ENCODE results near the gene RASGRP1. TPM values are rescaled to one million over a fixed set of nuclear protein-coding genes. Genes with fewer than 3 reads are reported as not detected.

Gene RASGRP1
- total and polyA plus RNA-seq, 12 donors: 0.13 to 2.8 (median 0.49) TPM

- Histone ChIP-seq H3K36me3 (replicated peaks in 1 of 2) (no peaks in the 10 kb centered on the region), H3K4me1 (replicated peaks in 1 of 2) (no peaks in the 10 kb centered on the region), H3K9me3 (replicated peaks in 1 of 3) (no peaks in the 10 kb centered on the region), H3K27me3 (no peaks in the 10 kb centered on the region), H3K27ac (no peak overlapping the region), H3K4me3 (no peak overlapping the region)
- 66 to 87% (median 83%) methylated on average over 3 of the region's 3 CpGs for WGBS, 4 donors
- TF ChIP-seq POLR2A (IDR thresholded peaks at IDR 0.05) (no peak), CTCF (IDR thresholded peaks at IDR 0.05) (no peak)
- DNase-seq: no peak
- intact Hi-C loops (cut with DNase I): no loop called here
Measured at GRCh38 chr15:38490242-38490922, 74.2 kb downstream of the RASGRP1 start.

- Histone ChIP-seq H3K36me3 (replicated peaks in 1 of 2) (no peaks in the 10 kb centered on the region), H3K9me3 (replicated peaks in 1 of 3) (no peaks in the 10 kb centered on the region), H3K27me3 (no peaks in the 10 kb centered on the region), H3K4me3 (no peak overlapping the region), H3K4me1 (replicated peaks in 1 of 2) (no peaks in the 10 kb centered on the region), H3K27ac (no peak overlapping the region)
- TF ChIP-seq CTCF (IDR thresholded peaks at IDR 0.05): no peak
- TF ChIP-seq POLR2A (IDR thresholded peaks at IDR 0.05): no peak
- WGBS, 4 donors: 96 to 100% (median 97%) methylated on average over 1 of the region's 1 CpG
- intact Hi-C loops (cut with DNase I): no loop called here
- DNase-seq: no peak
Measured at GRCh38 chr15:38487378-38487777, 77.2 kb downstream of the RASGRP1 start.

- Histone ChIP-seq H3K36me3 (replicated peaks in 1 of 2) (no peaks in the 10 kb centered on the region), H3K4me1 (replicated peaks in 1 of 2) (no peaks in the 10 kb centered on the region), H3K27me3 (no peaks in the 10 kb centered on the region), H3K4me3 (no peak overlapping the region), H3K27ac (no peak overlapping the region), H3K9me3 (replicated peaks in 1 of 3) (no peaks in the 10 kb centered on the region)
- no peak for TF ChIP-seq CTCF (IDR thresholded peaks at IDR 0.05)
- TF ChIP-seq POLR2A (IDR thresholded peaks at IDR 0.05): no peak
- 71 to 86% (median 78%) methylated on average over 2 of the region's 2 CpGs for WGBS, 4 donors
- no peak for DNase-seq
- intact Hi-C loops (cut with DNase I): no loop called here
Measured at GRCh38 chr15:38486936-38487335, 77.7 kb downstream of the RASGRP1 start.

GRCh38 chr15:38482572-38482971 lies 82.0 kb downstream of the RASGRP1 start:
- Histone ChIP-seq H3K36me3 (replicated peaks in 1 of 2) (no peaks in the 10 kb centered on the region), H3K4me3 (no peak overlapping the region), H3K27me3 (no peaks in the 10 kb centered on the region), H3K9me3 (replicated peaks in 1 of 3) (no peaks in the 10 kb centered on the region), H3K27ac (no peak overlapping the region), H3K4me1 (replicated peaks in 1 of 2) (no peaks in the 10 kb centered on the region)
- DNase-seq: no peak
- intact Hi-C loops (cut with DNase I): no loop called here
- no peak for TF ChIP-seq CTCF (IDR thresholded peaks at IDR 0.05)
- no peak for TF ChIP-seq POLR2A (IDR thresholded peaks at IDR 0.05)
